Neural cell (in vitro differentiated cells): ENCODE data around the gene NRAS. TPM values are rescaled to one million over a fixed set of nuclear protein-coding genes. Genes with fewer than 3 reads are reported as not detected.

Source experiments
- H2AFZ ChIP-seq: fragments of 200-600, 300-800 bp; sonication (generic), shearing (Covaris generic); 2 replicates; pipeline ENCODE4 v1.6.0; 2014; ENCODE audit warnings: low read depth, mild to moderate bottlenecking, antibody characterized with exemption, low read length, moderate library complexity
- H3F3A ChIP-seq: fragments of 200-600 bp; shearing (Covaris generic); 2 replicates; pipeline ENCODE4 v1.6.1; 2016; ENCODE audit warnings: mild to moderate bottlenecking, moderate library complexity, mixed read lengths, antibody characterized with exemption, low read length; ENCODE audit not compliant: insufficient read depth, poor library complexity, severe bottlenecking
- H3K27ac ChIP-seq: fragments of 200-600, 300-800 bp; sonication (generic), shearing (Covaris generic); 2 replicates; pipeline ENCODE4 v1.5.1; 2014; ENCODE audit warnings: mild to moderate bottlenecking, low read length, moderate library complexity
- H3K27me3 ChIP-seq: fragments of 300-800, 200-600 bp; sonication (generic), shearing (Covaris generic); 2 replicates; pipeline ENCODE4 v1.6.0; 2014; ENCODE audit warnings: mild to moderate bottlenecking, low read depth, low read length, moderate library complexity; ENCODE audit not compliant: insufficient read depth
- H3K36me3 ChIP-seq: fragments of 300-800, 200-600 bp; sonication (generic), shearing (Covaris generic); 2 replicates; pipeline ENCODE4 v1.5.1; 2014; ENCODE audit warnings: mild to moderate bottlenecking, antibody characterized with exemption, low read length, moderate library complexity; ENCODE audit not compliant: insufficient read depth
- H3K4me2 ChIP-seq: fragments of 300-800, 200-600 bp; sonication (generic), shearing (Covaris generic); 2 replicates; pipeline ENCODE4 v1.6.0; 2014; ENCODE audit warnings: mild to moderate bottlenecking, low read length
- H3K4me3 ChIP-seq: fragments of 300-800, 200-600 bp; sonication (generic), shearing (Covaris generic); 2 replicates; pipeline ENCODE4 v1.5.1; 2014; ENCODE audit warnings: mild to moderate bottlenecking, low read length, moderate library complexity
- H3K79me2 ChIP-seq: fragments of 200-600 bp; shearing (Covaris generic); replicated peaks from 2 replicates; pipeline ENCODE4 v1.6.0; 2014; ENCODE audit warnings: mild to moderate bottlenecking, low read length, moderate library complexity; ENCODE audit not compliant: insufficient read depth
- H3K9ac ChIP-seq: fragments of 300-800, 200-600 bp; sonication (generic), shearing (Covaris generic); 2 replicates; pipeline ENCODE4 v1.6.1; 2016; ENCODE audit warnings: mild to moderate bottlenecking, low read length, mixed read lengths
- H3K9me2 ChIP-seq: fragments of 200-600 bp; shearing (Covaris generic); 2 replicates; pipeline ENCODE4 v1.6.1; 2016; ENCODE audit warnings: mild to moderate bottlenecking, low read length, mixed read lengths; ENCODE audit not compliant: insufficient read depth
- H3K9me3 ChIP-seq: fragments of 200-600, 300-800 bp; sonication (generic), shearing (Covaris generic); 2 replicates; pipeline ENCODE4 v1.6.1; 2016; ENCODE audit warnings: mild to moderate bottlenecking, mixed run types, low read length, moderate library complexity, mixed read lengths
- H4K20me1 ChIP-seq: fragments of 200-600 bp; shearing (Covaris generic); 2 replicates; pipeline ENCODE4 v1.6.1; 2016; ENCODE audit warnings: mild to moderate bottlenecking, mixed run types; ENCODE audit not compliant: insufficient read depth
- CTCF ChIP-seq: fragments of 450-650 bp; IDR thresholded peaks from 2 replicates; pipeline ENCODE4 v1.5.1; 2014; ENCODE audit warnings: antibody characterized with exemption, mild to moderate bottlenecking, moderate library complexity; ENCODE audit not compliant: poor library complexity, severe bottlenecking
- EP300 ChIP-seq: fragments of 450-650 bp; conservative IDR thresholded peaks from 2 replicates; pipeline ENCODE4 v1.6.1; 2014; ENCODE audit warnings: antibody characterized with exemption, mild to moderate bottlenecking, moderate library complexity; ENCODE audit not compliant: poor library complexity, severe bottlenecking
- EZH2 ChIP-seq: fragments of 200-600, 300-800 bp; shearing (Covaris generic), sonication (generic); IDR thresholded peaks from 2 replicates; pipeline ENCODE4 v1.6.1; 2014; ENCODE audit warnings: antibody characterized with exemption, low read length, borderline replicate concordance, mild to moderate bottlenecking; ENCODE audit not compliant: insufficient read depth, poor library complexity, severe bottlenecking
- MXI1 ChIP-seq: fragments of 450-650 bp; conservative IDR thresholded peaks from 2 replicates; pipeline ENCODE4 v1.6.1; 2014; ENCODE audit warnings: antibody characterized with exemption, mild to moderate bottlenecking; ENCODE audit not compliant: poor library complexity, severe bottlenecking
- POLR2AphosphoS5 ChIP-seq: IDR thresholded peaks from 2 replicates; pipeline ENCODE4 v1.6.1; 2012
- RAD21 ChIP-seq: fragments of 450-650 bp; conservative IDR thresholded peaks from 2 replicates; pipeline ENCODE4 v1.6.1; 2014; ENCODE audit warnings: antibody characterized with exemption, mild to moderate bottlenecking, moderate library complexity
- REST ChIP-seq: IDR thresholded peaks from 2 replicates; pipeline ENCODE4 v1.6.1; 2012; ENCODE audit warnings: borderline replicate concordance
- SMC3 ChIP-seq: fragments of 450-650 bp; conservative IDR thresholded peaks from 2 replicates; pipeline ENCODE4 v1.6.1; 2014; ENCODE audit warnings: antibody characterized with exemption, mild to moderate bottlenecking, moderate library complexity; ENCODE audit not compliant: poor library complexity
- TAF1 ChIP-seq: IDR thresholded peaks from 2 replicates; pipeline ENCODE4 v1.6.1; 2012; ENCODE audit warnings: low read depth
- polyA plus RNA-seq: library from polyadenylated mRNA; depleted of rRNA; stranded (reverse); fragments of >200 nt; gene quantifications from 2 replicates; pipeline ENCODE4 v1.2.3, GENCODE V29; 2014

The NRAS gene
- polyA plus RNA-seq, 1 donor from 2014 or later, result 56.5 TPM

- Histone ChIP-seq H4K20me1 (peaks cover 30% of the 10 kb centered on the region), H3K9ac (no peak overlapping the region), H3K4me2 (no peak overlapping the region), H3K27ac (no peak overlapping the region), H3K36me3 (no peaks in the 10 kb centered on the region), H3K9me3 (no peaks in the 10 kb centered on the region), H3K79me2 (peaks cover 90% of the 10 kb centered on the region), H3F3A (peaks cover 6% of the 10 kb centered on the region), H2AFZ (no peak overlapping the region), H3K4me3 (no peak overlapping the region), H3K27me3 (no peaks in the 10 kb centered on the region), H3K9me2 (no peaks in the 10 kb centered on the region)
- TF ChIP-seq SMC3 (no peak), CTCF (no peak), RAD21 (no peak), POLR2AphosphoS5 (no peak), EP300 (no peak), REST (no peak), MXI1 (no peak), TAF1 (no peak), EZH2 (no peak)
These were observed 36.6 kb upstream of the NRAS start for GRCh38 chr1:114753143-114753542.

GRCh38 chr1:114750780-114751179, 34.2 kb upstream of the NRAS start:
- Histone ChIP-seq H3K9me2 (no peaks in the 10 kb centered on the region), H4K20me1 (peaks cover 33% of the 10 kb centered on the region), H2AFZ (no peak overlapping the region), H3K9me3 (no peaks in the 10 kb centered on the region), H3K27me3 (no peaks in the 10 kb centered on the region), H3K4me3 (no peak overlapping the region), H3K9ac (no peak overlapping the region), H3K36me3 (no peaks in the 10 kb centered on the region), H3K27ac (no peak overlapping the region), H3K79me2 (peaks cover 99% of the 10 kb centered on the region), H3K4me2 (no peak overlapping the region), H3F3A (peaks cover 6% of the 10 kb centered on the region)
- TF ChIP-seq EZH2 (no peak), MXI1 (no peak), REST (no peak), EP300 (no peak), RAD21 (no peak), POLR2AphosphoS5 (no peak), TAF1 (no peak), SMC3 (no peak)
